Skin epidermis (tissue), 12 donors: Measurements from ENCODE around the gene AGBL4.
"Not testable (repeated sequence)": the region's sequence is repeated elsewhere in the genome, so short reads cannot be mapped to it uniquely, and the experiment has no call there.

Experiments used
- H3K27ac ChIP-seq, 21 experiments: fragments of 200-600 bp; sonication (generic) in 11 of 21; one replicate each; pipeline ENCODE4 v1.5.0; 2020; ENCODE audit warnings: mild to moderate bottlenecking in 3 of 21, inconsistent platforms in 2 of 21, moderate library complexity in 2 of 21
- H3K4me3 ChIP-seq, 7 experiments: fragments of 200-600 bp; sonication (generic) in 2 of 7; one replicate each; pipeline ENCODE4 v1.5.0; 2020; ENCODE audit warnings: inconsistent platforms in 2 of 7, mild to moderate bottlenecking in 2 of 7, moderate library complexity in 1 of 7

The AGBL4 gene

GRCh38 chr1:48555271-48555670, 1468.5 kb downstream of the AGBL4 start:
- H3K27ac ChIP-seq, result no peak overlapping the region
- H3K4me3 ChIP-seq, result no peak overlapping the region

DNA sequence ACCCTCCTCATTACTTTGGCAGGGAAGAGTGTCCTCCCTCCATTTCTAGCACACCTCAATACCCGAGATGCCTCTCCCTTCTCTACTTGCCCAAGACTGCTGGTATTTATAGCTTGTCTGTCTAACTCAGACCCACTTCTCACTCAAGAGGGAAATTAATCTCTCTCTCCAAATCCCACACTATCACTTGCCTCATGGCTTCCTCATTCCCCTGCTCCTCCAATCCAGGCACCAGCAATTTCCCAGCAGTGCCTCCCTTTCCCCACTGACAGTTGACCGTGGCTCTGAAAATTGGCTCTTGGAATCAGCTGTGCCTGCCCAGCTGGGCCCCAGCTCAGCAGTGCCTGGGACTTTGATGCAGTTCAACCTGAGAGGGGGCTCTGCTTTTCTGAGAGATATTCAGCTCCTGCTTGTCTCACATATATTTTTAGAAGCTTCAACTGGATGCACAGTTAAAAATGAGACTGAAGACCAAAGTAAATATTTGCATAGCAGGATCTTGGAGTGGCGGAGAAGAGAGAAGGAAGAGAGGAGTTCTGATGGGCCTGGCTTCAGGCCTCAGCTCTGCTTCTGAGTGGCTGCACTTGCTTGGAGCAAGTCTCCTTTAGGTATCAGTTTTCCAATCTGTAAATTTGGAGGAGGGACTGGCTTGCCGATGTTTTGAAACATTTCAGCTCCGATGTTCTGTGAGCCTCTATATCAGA, 1470.7 kb downstream of the AGBL4 start:
- no peak overlapping the region for H3K4me3 ChIP-seq
- H3K27ac ChIP-seq, result no peak overlapping the region

DNA sequence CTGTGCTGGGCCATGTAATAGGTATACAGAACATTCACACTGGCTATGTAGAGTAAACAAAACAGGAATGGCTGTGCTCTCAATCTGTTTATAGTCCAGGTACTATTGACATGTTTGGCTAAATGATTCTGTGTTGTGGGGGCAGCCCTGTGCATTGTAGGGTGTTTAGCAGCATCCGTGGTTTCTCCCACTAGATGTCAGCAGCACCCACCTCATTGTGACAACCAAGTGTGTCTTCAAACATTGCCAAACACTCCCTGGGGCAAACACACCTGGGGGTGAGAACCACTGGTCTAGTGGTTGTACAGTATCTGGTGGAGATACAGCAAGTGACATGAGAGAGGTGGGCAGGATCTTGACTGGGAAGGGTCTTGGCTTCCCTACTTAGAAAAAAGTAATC, 1471.3 kb downstream of the AGBL4 start:
- no peak overlapping the region for H3K27ac ChIP-seq

DNA sequence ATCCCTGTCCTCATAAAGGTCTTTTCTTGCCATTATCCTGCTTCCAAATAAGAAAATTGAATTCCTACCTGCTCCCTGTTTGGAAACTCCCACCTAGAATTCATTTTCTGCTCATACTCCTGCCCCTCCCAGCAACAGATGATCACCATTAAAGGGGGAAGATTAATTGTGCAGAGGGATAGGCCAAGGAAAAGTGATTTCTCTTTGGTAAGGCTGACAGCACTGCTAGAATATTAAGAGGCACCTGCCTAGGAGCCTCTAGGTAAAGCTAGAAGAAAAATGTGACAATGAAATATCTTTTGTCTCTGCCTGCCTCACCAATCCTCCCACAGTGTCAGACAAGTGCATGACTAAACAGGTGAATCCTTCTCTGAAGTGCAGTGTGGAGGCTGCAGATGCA, 1474.8 kb downstream of the AGBL4 start:
- Histone ChIP-seq H3K27ac (no peak overlapping the region), H3K4me3 (no peak overlapping the region)

More for the DNA sequence above, 1471.3 kb downstream of the AGBL4 start:
- H3K4me3 ChIP-seq, result no peak overlapping the region

DNA sequence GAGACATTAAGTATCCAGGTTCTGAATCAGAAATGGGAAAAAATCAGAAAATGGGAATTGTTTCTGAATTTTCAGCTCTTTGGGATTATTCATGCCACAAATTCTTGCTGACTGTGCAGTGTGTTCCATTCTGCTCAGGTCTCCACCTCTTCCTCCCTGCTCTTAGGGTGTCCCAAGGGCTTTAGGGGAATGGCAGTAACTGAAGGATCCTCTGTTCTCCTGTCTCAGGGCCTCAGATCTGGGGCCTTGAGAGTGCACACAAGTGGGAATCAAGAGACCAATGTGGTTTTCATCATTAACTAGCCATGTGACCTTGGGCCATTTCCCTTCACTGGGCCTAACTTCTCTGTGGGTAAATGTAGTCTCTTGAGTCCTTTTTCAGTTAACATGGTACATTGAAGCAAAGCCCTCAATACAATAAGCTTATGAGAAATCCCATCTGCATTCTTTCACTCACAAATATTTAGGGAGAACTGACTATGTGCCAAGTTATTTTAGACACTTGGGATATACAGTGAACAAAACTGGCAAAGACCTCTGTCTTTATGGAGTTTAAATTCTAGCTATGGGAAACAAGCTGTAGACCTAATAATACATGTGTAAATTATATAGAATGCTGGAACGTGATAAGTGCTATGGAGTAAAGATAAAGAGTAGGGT, 1476.1 kb downstream of the AGBL4 start:
- no peak overlapping the region for H3K27ac ChIP-seq
- H3K4me3 ChIP-seq, result no peak overlapping the region

GRCh38 chr1:48543854-48544253, 1479.9 kb downstream of the AGBL4 start:
- H3K27ac ChIP-seq, result no peak overlapping the region

DNA sequence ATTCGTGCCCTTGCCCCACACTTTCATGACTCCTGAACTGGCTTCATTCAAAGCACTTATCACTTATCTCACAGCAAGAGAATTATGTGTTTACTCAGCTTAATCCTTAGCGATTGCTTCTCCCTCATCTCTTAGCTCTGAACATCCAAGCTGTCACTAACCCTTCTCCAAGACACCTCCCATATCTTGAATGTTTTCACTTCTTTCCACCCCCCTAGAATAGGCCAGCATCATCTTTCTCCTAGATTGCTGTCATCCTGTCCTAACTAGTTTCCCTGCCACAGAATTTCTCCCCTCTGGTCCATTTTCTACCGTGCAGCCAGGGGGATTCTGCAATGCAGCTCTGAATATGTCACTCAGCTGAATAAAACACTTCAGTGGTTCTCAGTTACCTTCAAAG, 1483.2 kb downstream of the AGBL4 start:
- Histone ChIP-seq H3K4me3 (no peak overlapping the region), H3K27ac (no peak overlapping the region)

More at GRCh38 chr1:48543854-48544253, 1479.9 kb downstream of the AGBL4 start:
- H3K4me3 ChIP-seq, result no peak overlapping the region

- Histone ChIP-seq H3K27ac (no peak overlapping the region), H3K4me3 (no peak overlapping the region)
Measured at GRCh38 chr1:48536477-48536876, 1487.3 kb downstream of the AGBL4 start.

DNA sequence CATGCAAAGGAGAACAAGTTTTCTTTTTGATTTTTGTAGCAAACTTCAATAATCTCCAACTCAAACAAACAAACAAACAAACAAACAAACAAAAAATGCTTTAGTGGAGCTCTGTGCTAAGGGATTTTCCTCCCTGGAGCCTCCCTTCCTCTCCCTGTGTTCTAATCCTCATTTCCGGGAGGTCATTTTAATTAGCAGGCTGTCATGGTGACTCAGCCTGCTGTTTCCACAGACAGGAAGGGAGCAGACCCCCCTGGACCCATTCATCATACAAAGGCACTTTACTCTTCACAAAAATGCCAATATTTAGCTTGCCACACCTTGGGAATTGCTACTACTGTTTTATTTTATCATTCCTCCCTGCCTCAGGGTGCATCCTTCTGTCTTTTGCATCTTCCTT, 1490.8 kb downstream of the AGBL4 start:
- Histone ChIP-seq H3K27ac (no peak overlapping the region), H3K4me3 (no peak overlapping the region)

DNA sequence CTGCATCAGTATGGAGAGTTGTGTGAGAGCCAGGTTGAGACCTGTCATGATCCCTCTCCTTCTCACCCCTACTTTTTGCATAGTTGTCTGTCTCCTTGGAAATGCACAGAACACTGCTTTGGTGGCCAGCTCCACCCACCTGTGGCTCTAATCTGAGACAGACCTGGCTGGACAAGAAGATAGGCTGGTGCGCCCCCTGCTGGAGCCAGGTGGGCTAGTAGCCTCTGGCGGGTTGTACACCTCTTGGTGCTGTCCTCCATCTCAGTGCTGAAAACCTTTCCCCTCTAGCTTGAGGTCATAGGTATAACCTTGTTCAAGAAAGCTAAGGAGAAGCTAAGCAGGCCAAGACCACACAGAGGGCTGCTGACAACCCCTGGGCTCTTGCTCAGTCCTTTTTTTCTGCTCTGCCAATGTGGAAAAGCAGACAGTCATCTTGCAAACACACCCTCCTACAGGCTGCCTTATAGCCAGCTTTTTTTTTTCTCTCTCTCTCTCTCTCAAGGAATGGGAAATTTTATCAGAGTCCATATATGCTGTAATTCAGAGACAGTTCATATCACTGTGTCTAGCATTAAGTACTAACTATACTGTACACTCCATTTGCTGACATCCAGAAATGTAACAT, 1492.9 kb downstream of the AGBL4 start:
- no peak overlapping the region for H3K27ac ChIP-seq
- H3K4me3 ChIP-seq, result no peak overlapping the region

- Histone ChIP-seq H3K4me3 (no peak overlapping the region), H3K27ac (no peak overlapping the region)
Measured at GRCh38 chr1:48527051-48527450, 1496.7 kb downstream of the AGBL4 start.

- H3K27ac ChIP-seq, result no peak overlapping the region
- no peak overlapping the region for H3K4me3 ChIP-seq
Measured at GRCh38 chr1:48526008-48526710, 1497.6 kb downstream of the AGBL4 start.

DNA sequence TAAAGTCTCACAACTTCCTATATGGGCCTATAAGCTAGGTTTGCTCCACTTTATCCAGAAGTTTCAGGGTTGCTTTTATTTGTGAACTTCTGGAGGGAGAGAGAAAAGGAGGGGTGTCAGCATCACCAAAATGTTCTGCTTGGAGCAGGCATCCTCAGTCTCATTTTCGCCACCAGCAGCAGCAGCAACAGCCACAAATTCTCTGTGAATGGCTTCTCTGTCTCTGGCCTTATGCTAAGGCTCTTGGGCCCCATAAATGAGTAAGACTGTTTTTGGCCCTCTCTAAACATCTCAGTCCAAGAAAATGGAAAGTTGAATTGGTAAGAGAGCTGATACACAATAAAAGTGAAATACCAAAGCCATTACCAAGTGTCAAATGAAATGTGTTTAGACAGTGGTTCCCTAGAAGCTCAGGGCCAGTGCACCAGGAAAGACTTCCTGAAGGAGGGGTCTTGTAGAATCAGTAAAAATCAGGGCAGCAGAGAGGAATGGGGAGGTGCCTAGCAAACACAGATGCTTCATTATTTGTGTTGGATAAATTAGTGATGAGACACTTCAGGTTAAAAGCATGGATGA, 1498.8 kb downstream of the AGBL4 start:
- Histone ChIP-seq H3K4me3 (no peak overlapping the region), H3K27ac (no peak overlapping the region)

- no peak overlapping the region for H3K4me3 ChIP-seq
Measured at GRCh38 chr1:48523558-48523957, 1500.2 kb downstream of the AGBL4 start.

GRCh38 chr1:48519896-48520295, 1503.9 kb downstream of the AGBL4 start:
- H3K27ac ChIP-seq, H3K4me3 ChIP-seq: not testable (repeated sequence)

More at GRCh38 chr1:48523558-48523957, 1500.2 kb downstream of the AGBL4 start:
- no peak overlapping the region for H3K27ac ChIP-seq

- no peak overlapping the region for H3K4me3 ChIP-seq
- H3K27ac ChIP-seq, result no peak overlapping the region
Measured at GRCh38 chr1:48506870-48507269, 1516.9 kb downstream of the AGBL4 start.

DNA sequence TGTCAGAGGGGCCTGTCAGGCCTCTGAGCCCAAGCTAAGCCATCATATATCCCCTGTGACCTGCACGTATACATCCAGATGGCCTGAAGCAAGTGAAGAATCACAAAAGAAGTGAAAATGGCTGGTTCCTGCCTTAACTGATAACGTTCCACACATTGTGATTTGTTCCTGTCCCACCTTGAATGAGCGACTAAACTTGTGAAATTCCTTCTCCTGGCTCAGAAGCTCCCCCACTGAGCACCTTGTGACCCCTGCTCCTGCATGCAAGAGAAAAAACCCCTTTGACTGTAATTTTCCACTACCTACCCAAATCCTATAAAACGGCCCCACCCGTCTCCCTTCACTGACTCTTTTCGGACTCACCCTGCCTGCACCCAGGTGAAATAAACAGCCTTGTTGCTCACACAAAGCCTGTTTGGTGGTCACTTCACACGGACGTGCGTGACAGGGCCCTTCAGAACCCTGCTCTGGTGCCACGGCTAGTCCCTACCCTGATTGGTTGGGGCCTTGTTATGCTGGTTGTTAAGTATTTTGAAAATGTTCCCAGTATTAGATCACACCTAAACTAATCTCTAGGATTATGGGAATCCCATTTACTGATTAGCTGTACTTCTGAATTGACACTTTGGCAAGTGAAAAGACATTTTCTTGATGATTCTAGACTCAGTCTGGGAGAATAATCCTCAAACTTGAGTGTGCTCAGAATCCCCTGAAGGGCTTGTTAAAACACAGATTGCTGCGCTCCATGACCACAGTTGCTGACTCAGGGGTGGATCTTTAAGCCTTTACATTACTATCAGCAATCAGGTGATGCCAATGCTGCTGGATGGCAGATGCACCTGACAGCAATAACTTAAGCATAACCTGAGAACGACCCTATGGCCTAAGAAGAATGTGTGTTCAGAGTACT, 1523.0 kb downstream of the AGBL4 start:
- Histone ChIP-seq H3K4me3 (no peak overlapping the region), H3K27ac (no peak overlapping the region)

DNA sequence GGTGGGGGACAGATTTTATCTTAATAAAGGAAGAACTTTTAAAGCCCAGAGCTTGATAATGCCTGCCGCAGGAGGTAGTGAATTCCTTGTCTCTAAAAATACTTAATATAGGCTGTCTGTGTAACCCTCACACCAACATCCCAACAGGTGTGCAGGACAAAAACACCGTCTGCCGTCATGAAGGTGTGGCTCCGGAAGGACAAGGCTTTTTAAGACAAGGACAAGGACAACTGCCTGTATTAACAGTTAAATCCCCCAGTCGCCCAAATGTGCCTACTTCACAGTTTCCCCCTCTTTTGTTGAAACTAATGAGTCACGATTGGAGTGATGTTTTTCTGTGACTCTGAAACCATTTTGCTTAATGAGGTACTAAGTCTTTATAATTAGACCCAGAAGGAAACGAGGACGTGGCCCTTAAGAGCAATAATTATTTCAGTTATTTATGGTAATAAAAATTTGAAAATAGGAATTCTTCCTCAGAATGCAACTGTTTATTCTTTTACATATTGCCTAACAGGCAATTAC, 1524.5 kb downstream of the AGBL4 start:
- H3K4me3 ChIP-seq, result no peak overlapping the region
- no peak overlapping the region for H3K27ac ChIP-seq
